CD4-positive, alpha-beta T cell treated with Interleukin-1 beta for 1 hour (primary cell): Measurements from ENCODE around the gene RIPOR2.
A peak's percentile ranks its signal among the peaks of the same experiment; 100 is the strongest.
"Not testable (repeated sequence)": the region's sequence is repeated elsewhere in the genome, so short reads cannot be mapped to it uniquely, and the experiment has no call there.

Source experiments
- DNase-seq, 2 donors: peaks; one replicate each; pipeline ENCODE4 v3.0.0-alpha.2; 2020 to 2022

RIPOR2 gene

GRCh38 chr6:24798740-24799540 is 136.8 kb downstream of the RIPOR2 start, which contains the start of gene ARMH2:
Gene ARMH2 (minus strand): TSS chr6:24798917. CDS start chr6:24798857, 60 bp downstream.
- no peak for DNase-seq

- DNase-seq, result no peak
Observed at GRCh38 chr6:24797596-24798216, 138.1 kb downstream of the RIPOR2 start.

GRCh38 chr6:24796616-24797290 is 139.0 kb downstream of the RIPOR2 start:
- DNase-seq, result no peak

- no peak for DNase-seq
Observed at GRCh38 chr6:24795106-24795505, 140.7 kb downstream of the RIPOR2 start.

GRCh38 chr6:24788031-24788665 is 147.6 kb downstream of the RIPOR2 start:
- DNase-seq, result no peak

GRCh38 chr6:24780206-24780605 is 155.6 kb downstream of the RIPOR2 start:
- no peak for DNase-seq

GRCh38 chr6:24779416-24780016 is 156.2 kb downstream of the RIPOR2 start:
- no peak for DNase-seq

- DNase-seq, result no peak
Observed at GRCh38 chr6:24778878-24779277, 156.9 kb downstream of the RIPOR2 start.

GRCh38 chr6:24778121-24778520 is 157.6 kb downstream of the RIPOR2 start:
- DNase-seq, result no peak

- DNase-seq, result no peak
Observed at GRCh38 chr6:24777227-24777626, 158.5 kb downstream of the RIPOR2 start.

GRCh38 chr6:24775520-24776058 is 160.2 kb downstream of the RIPOR2 start:
- DNase-seq, result peak in 1 of 2 donors; percentile 20

- peak; percentile 96 to 97 for DNase-seq
Observed at GRCh38 chr6:24774696-24775519, 160.9 kb downstream of the RIPOR2 start, which contains the start of gene GMNN. Gene GMNN (plus strand): TSS chr6:24774937. CDS start chr6:24777247, 2,310 bp downstream.

- no peak for DNase-seq
Observed at GRCh38 chr6:24768361-24768760, 167.4 kb downstream of the RIPOR2 start.

GRCh38 chr6:24766680-24767462 is 168.9 kb downstream of the RIPOR2 start:
- DNase-seq, result peak in 1 of 2 donors; percentile 47

- not testable (repeated sequence) for DNase-seq
Observed at GRCh38 chr6:24765968-24766367, 169.8 kb downstream of the RIPOR2 start.

- DNase-seq, result not testable (repeated sequence)
Observed at GRCh38 chr6:24764833-24765828, 170.6 kb downstream of the RIPOR2 start.

- no peak for DNase-seq
Observed at GRCh38 chr6:24763578-24763977, 172.2 kb downstream of the RIPOR2 start.

- DNase-seq, result no peak
Observed at GRCh38 chr6:24761851-24762250, 173.9 kb downstream of the RIPOR2 start.

- DNase-seq, result no peak
Observed at GRCh38 chr6:24761193-24761835, 174.4 kb downstream of the RIPOR2 start.
